OCI-LY1 (cell line): ENCODE results near the gene NUMBL.

ENCODE experiments used
- H2AFZ ChIP-seq: fragments of 200-600 bp; sonication (generic), shearing (Covaris generic); 2 replicates; pipeline ENCODE4 v1.6.0; 2014; ENCODE audit warnings: antibody characterized with exemption, mild to moderate bottlenecking, low read length
- H3F3A ChIP-seq: fragments of 200-600 bp; sonication (generic), shearing (Covaris generic); 2 replicates; pipeline ENCODE4 v1.6.0; 2014; ENCODE audit warnings: mild to moderate bottlenecking, antibody characterized with exemption, low read length, moderate library complexity; ENCODE audit not compliant: insufficient read depth
- H3K27ac ChIP-seq: fragments of 200-600 bp; sonication (generic); 2 replicates; pipeline ENCODE4 v1.5.1; 2014; ENCODE audit warnings: low read length, mixed run types, mild to moderate bottlenecking, low read depth; ENCODE audit not compliant: poor library complexity, severe bottlenecking
- H3K27me3 ChIP-seq: fragments of 200-600 bp; sonication (generic); 2 replicates; pipeline ENCODE4 v1.6.0; 2014; ENCODE audit warnings: antibody characterized with exemption, mild to moderate bottlenecking, low read length, moderate library complexity; ENCODE audit not compliant: insufficient read depth
- H3K36me3 ChIP-seq: fragments of 200-600 bp; sonication (generic); 2 replicates; pipeline ENCODE4 v1.6.1; 2014; ENCODE audit warnings: mild to moderate bottlenecking, antibody characterized with exemption, low read length, moderate library complexity, mixed read lengths; ENCODE audit not compliant: insufficient read depth
- H3K4me1 ChIP-seq: fragments of 200-600 bp; sonication (generic); 2 replicates; pipeline ENCODE4 v1.5.1; 2014; ENCODE audit warnings: mild to moderate bottlenecking, low read length, moderate library complexity; ENCODE audit not compliant: insufficient read depth, severe bottlenecking
- H3K4me2 ChIP-seq: fragments of 200-600 bp; sonication (generic), shearing (Covaris generic); 2 replicates; pipeline ENCODE4 v1.6.1; 2014; ENCODE audit warnings: low read length
- H3K4me3 ChIP-seq: fragments of 200-600 bp; sonication (generic); 2 replicates; pipeline ENCODE4 v1.5.1; 2014; ENCODE audit warnings: low read length, low read depth, mild to moderate bottlenecking, mixed read lengths; ENCODE audit not compliant: poor library complexity, severe bottlenecking
- H3K79me2 ChIP-seq: fragments of 200-600 bp; shearing (Covaris generic); 2 replicates; pipeline ENCODE4 v1.6.1; 2016; ENCODE audit warnings: mixed run types, low read length, mixed read lengths; ENCODE audit not compliant: insufficient read depth
- H3K9ac ChIP-seq: fragments of 200-600 bp; sonication (generic), shearing (Covaris generic); 2 replicates; pipeline ENCODE4 v1.6.1; 2014; ENCODE audit warnings: mild to moderate bottlenecking, low read length, mixed read lengths
- H3K9me2 ChIP-seq: fragments of 200-600 bp; sonication (generic), shearing (Covaris generic); 2 replicates; pipeline ENCODE4 v1.6.1; 2014; ENCODE audit warnings: low read depth, mild to moderate bottlenecking, low read length, mixed read lengths
- H3K9me3 ChIP-seq: fragments of 200-600 bp; shearing (Covaris generic); 2 replicates; pipeline ENCODE4 v1.6.1; 2014; ENCODE audit warnings: low read length, mixed read lengths
- H4K20me1 ChIP-seq: fragments of 200-600 bp; sonication (generic), shearing (Covaris generic); 2 replicates; pipeline ENCODE4 v1.6.0; 2016; ENCODE audit warnings: mild to moderate bottlenecking, low read length; ENCODE audit not compliant: insufficient read depth
- CTCF ChIP-seq: fragments of 200-600 bp; sonication (generic), shearing (Covaris generic); IDR thresholded peaks from 2 replicates; pipeline ENCODE4 v1.5.1; 2017; ENCODE audit warnings: mild to moderate bottlenecking, antibody characterized with exemption, low read length, moderate library complexity, mixed read lengths
- EZH2 ChIP-seq: fragments of 200-600 bp; sonication (generic), shearing (Covaris generic); IDR thresholded peaks from 2 replicates; pipeline ENCODE4 v1.8.0; 2017; ENCODE audit warnings: borderline replicate concordance, mixed run types, mild to moderate bottlenecking, antibody characterized with exemption, low read length, moderate library complexity, mixed read lengths

NUMBL gene

GRCh38 chr19:40695881-40696280, 5.4 kb upstream of the NUMBL start:
- Histone ChIP-seq H3K36me3 (no peaks in the 10 kb centered on the region; the same call in 1 of the 2 replicates), H3K4me3 (no peak overlapping the region), H3K4me1 (peaks cover 7% of the 10 kb centered on the region), H3F3A (no peaks in the 10 kb centered on the region), H4K20me1 (no peaks in the 10 kb centered on the region), H3K27ac (no peak overlapping the region), H3K4me2 (no peak overlapping the region), H3K9me3 (no peaks in the 10 kb centered on the region), H3K9me2 (no peaks in the 10 kb centered on the region), H3K27me3 (no peaks in the 10 kb centered on the region), H2AFZ (no peak overlapping the region), H3K79me2 (no peaks in the 10 kb centered on the region), H3K9ac (no peak overlapping the region)
- TF ChIP-seq CTCF = no peak
- no peak for TF ChIP-seq EZH2

GRCh38 chr19:40693896-40694295, 3.4 kb upstream of the NUMBL start:
- no peak overlapping the region for H3K4me2 ChIP-seq
- TF ChIP-seq CTCF = no peak
- no peak for TF ChIP-seq EZH2
- no peaks in the 10 kb centered on the region for H3K9me3 ChIP-seq
- H4K20me1 ChIP-seq = no peaks in the 10 kb centered on the region
- H3K79me2 ChIP-seq = no peaks in the 10 kb centered on the region
- H3K4me1 ChIP-seq = peaks cover 23% of the 10 kb centered on the region
- H3F3A ChIP-seq = no peaks in the 10 kb centered on the region
- no peaks in the 10 kb centered on the region for H3K36me3 ChIP-seq
- no peak overlapping the region for H2AFZ ChIP-seq
- H3K9ac ChIP-seq = no peak overlapping the region
- no peaks in the 10 kb centered on the region for H3K27me3 ChIP-seq
- no peaks in the 10 kb centered on the region for H3K9me2 ChIP-seq
- H3K4me3 ChIP-seq = no peak overlapping the region
- H3K27ac ChIP-seq = no peak overlapping the region

GRCh38 chr19:40693150-40693788, 2.8 kb upstream of the NUMBL start:
- TF ChIP-seq EZH2 (no peak), CTCF (peak; percentile 40; the same call in 1 of the 2 replicates)
- no peaks in the 10 kb centered on the region for H3K27me3 ChIP-seq
- no peak overlapping the region for H2AFZ ChIP-seq
- H3K9me3 ChIP-seq = no peaks in the 10 kb centered on the region
- no peaks in the 10 kb centered on the region for H3K79me2 ChIP-seq
- H3K4me1 ChIP-seq = peaks cover 29% of the 10 kb centered on the region
- H3K4me3 ChIP-seq = no peak overlapping the region
- H3K9ac ChIP-seq = no peak overlapping the region
- H3K27ac ChIP-seq = no peak overlapping the region
- no peak overlapping the region for H3K4me2 ChIP-seq
- H3F3A ChIP-seq = 0 out of 2 replicates have a peak, but pooled peaks cover 6% of the 10 kb centered on the region
- H3K36me3 ChIP-seq = no peaks in the 10 kb centered on the region
- H3K9me2 ChIP-seq = no peaks in the 10 kb centered on the region
- H4K20me1 ChIP-seq = no peaks in the 10 kb centered on the region
